ENCODE data around the gene METTL24. TPM values are rescaled to one million over a fixed set of nuclear protein-coding genes. Genes with fewer than 3 reads are reported as not detected.

The METTL24 gene
- total and polyA plus RNA-seq, 4 donors: 0.14 to 2.0 (median 0.91) TPM

GRCh38 chr6:110298411-110298810 lies 59.7 kb downstream of the METTL24 start (continued):
- TF ChIP-seq CTCF (IDR thresholded peaks at IDR 0.05; ENCODE audit: low read depth, low read length, missing input control): no peak
- no peak for TF ChIP-seq ZBTB33 (IDR thresholded peaks at IDR 0.05)
- TF ChIP-seq RAD21 (IDR thresholded peaks at IDR 0.05): no peak

DNA sequence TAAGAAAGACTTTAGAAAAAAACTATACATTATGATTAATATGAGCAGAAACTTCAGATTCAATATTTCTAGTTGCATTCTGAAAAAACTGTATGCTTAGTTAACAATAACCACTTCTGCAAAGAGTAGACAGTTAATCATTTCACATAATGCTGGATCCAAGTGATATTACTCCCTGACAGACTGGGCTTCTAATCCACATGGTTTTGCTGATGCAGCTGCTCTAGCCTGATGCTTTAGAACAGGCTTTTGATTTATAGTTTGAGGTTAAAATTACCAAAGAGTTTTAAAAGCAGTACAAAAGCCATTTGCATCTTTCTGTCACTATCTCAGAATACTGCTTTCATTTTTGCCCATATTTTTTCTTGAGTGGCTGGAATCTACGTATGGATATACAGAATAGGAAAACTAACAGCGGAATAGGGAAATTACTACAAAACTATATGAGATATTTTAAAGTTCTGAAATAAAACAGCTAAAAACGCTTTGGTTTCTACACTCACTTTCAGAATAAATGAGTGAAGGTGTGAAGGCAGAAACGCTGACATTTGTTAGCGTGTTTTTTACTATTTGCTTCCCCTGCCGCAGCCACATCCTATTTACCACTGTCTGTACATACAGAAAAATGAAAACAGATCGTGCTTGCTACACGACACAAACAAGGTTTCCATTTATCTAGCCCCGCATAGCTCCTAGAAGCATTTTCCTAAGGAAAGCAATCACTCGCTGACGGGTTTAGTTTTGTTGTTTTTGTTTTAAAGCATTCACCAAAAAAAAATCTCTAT lies 61.7 kb downstream of the METTL24 start:
- no peak for DNase-seq (ENCODE audit: low spot score)
- H3K27me3 ChIP-seq (ENCODE audit: control insufficient read depth in 4 of 4, insufficient read depth in 4 of 4, low read length in 3 of 4): no peaks in the 10 kb centered on the region
- WGBS: 80% methylated on average over 11 of the region's 11 CpGs
- H3K4me3 ChIP-seq (ENCODE audit: low read depth in 1 of 3, low read length in 3 of 3): no peak overlapping the region
- H3K4me1 ChIP-seq (ENCODE audit: control insufficient read depth in 4 of 4, insufficient read depth in 4 of 4, low read length in 3 of 4): no peaks in the 10 kb centered on the region
- no peaks in the 10 kb centered on the region for H3K9me3 ChIP-seq (ENCODE audit: control insufficient read depth in 4 of 4, low read length in 3 of 4)
- TF ChIP-seq ATF3 (IDR thresholded peaks at IDR 0.05) (no peak), TAF1 (conservative IDR thresholded peaks at IDR 0.05) (no peak), JUND (IDR thresholded peaks at IDR 0.05) (no peak), HNF4G (IDR thresholded peaks at IDR 0.05) (no peak), SP1 (IDR thresholded peaks at IDR 0.05) (no peak)
- no peaks in the 10 kb centered on the region for H3K36me3 ChIP-seq (ENCODE audit: control insufficient read depth in 4 of 4, insufficient read depth in 3 of 4, low read depth in 1 of 4, low read length in 3 of 4)
- no peak overlapping the region for H3K9ac ChIP-seq (ENCODE audit: low read depth in 1 of 2, low read length in 2 of 2)
- H3K27ac ChIP-seq (ENCODE audit: low read depth in 1 of 2, low read length in 2 of 2): no peak overlapping the region

DNA sequence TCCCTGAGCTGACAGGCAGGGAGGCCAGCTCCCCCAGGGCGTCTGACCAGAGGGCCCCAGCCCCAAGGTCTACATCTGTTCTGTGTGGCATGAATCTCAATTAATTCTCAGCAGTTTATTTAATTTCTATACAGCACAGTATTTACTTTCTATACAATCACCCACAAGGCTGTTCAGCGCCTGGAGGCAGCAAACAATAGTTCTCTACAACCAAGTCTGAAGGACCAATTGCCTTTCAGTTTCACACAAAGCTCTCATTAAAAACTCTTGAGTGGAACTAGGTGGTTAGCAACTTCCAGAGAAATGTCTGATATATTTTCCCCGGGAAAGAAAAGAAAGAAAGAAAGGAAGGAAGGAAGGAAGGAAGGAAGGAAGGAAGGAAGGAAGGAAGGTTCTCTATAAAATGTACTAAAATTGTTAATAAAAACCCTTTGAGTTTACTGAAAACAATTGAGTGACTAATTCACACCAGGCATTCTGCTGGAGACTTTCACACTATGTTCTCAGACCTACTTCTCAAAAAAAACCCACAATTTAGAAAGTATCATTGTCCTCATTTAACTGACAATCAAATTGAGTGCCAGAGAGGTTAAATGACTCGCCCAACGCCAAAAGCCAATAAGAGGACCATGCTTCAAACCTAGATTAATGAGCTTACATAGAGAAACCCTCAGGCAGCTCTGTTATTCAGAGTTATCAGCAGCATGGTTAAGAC lies 62.5 kb downstream of the METTL24 start:
- Histone ChIP-seq H3K9ac (ENCODE audit: low read depth in 1 of 2, low read length in 2 of 2) (no peak overlapping the region), H3K27ac (ENCODE audit: low read depth in 1 of 2, low read length in 2 of 2) (no peak overlapping the region), H3K4me3 (ENCODE audit: low read depth in 1 of 3, low read length in 3 of 3) (no peak overlapping the region), H3K9me3 (ENCODE audit: control insufficient read depth in 4 of 4, low read length in 3 of 4) (no peaks in the 10 kb centered on the region), H3K36me3 (ENCODE audit: control insufficient read depth in 4 of 4, insufficient read depth in 3 of 4, low read depth in 1 of 4, low read length in 3 of 4) (no peaks in the 10 kb centered on the region), H3K27me3 (ENCODE audit: control insufficient read depth in 4 of 4, insufficient read depth in 4 of 4, low read length in 3 of 4) (no peaks in the 10 kb centered on the region), H3K4me1 (ENCODE audit: control insufficient read depth in 4 of 4, insufficient read depth in 4 of 4, low read length in 3 of 4) (no peaks in the 10 kb centered on the region)
- 76% methylated on average over 5 of the region's 5 CpGs for WGBS
- DNase-seq (ENCODE audit: low spot score): no peak
- TF ChIP-seq YY1 (IDR thresholded peaks at IDR 0.05): no peak
- TF ChIP-seq SP1 (IDR thresholded peaks at IDR 0.05): no peak
- no peak for TF ChIP-seq MAX (IDR thresholded peaks at IDR 0.05)
- TF ChIP-seq JUND (IDR thresholded peaks at IDR 0.05): no peak
- no peak for TF ChIP-seq HNF4A (conservative IDR thresholded peaks at IDR 0.05)
- TF ChIP-seq ZBTB33 (IDR thresholded peaks at IDR 0.05): no peak
- no peak for TF ChIP-seq EGR1 (IDR thresholded peaks at IDR 0.05; ENCODE audit: low read depth in 2 of 2)
- no peak for TF ChIP-seq TAF1 (conservative IDR thresholded peaks at IDR 0.05)
- no peak for TF ChIP-seq HNF4G (IDR thresholded peaks at IDR 0.05)
- TF ChIP-seq, protein P1, sequence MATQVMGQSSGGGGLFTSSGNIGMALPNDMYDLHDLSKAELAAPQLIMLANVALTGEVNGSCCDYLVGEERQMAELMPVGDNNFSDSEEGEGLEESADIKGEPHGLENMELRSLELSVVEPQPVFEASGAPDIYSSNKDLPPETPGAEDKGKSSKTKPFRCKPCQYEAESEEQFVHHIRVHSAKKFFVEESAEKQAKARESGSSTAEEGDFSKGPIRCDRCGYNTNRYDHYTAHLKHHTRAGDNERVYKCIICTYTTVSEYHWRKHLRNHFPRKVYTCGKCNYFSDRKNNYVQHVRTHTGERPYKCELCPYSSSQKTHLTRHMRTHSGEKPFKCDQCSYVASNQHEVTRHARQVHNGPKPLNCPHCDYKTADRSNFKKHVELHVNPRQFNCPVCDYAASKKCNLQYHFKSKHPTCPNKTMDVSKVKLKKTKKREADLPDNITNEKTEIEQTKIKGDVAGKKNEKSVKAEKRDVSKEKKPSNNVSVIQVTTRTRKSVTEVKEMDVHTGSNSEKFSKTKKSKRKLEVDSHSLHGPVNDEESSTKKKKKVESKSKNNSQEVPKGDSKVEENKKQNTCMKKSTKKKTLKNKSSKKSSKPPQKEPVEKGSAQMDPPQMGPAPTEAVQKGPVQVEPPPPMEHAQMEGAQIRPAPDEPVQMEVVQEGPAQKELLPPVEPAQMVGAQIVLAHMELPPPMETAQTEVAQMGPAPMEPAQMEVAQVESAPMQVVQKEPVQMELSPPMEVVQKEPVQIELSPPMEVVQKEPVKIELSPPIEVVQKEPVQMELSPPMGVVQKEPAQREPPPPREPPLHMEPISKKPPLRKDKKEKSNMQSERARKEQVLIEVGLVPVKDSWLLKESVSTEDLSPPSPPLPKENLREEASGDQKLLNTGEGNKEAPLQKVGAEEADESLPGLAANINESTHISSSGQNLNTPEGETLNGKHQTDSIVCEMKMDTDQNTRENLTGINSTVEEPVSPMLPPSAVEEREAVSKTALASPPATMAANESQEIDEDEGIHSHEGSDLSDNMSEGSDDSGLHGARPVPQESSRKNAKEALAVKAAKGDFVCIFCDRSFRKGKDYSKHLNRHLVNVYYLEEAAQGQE (IDR thresholded peaks at IDR 0.05): no peak
- TF ChIP-seq NR2F2 (IDR thresholded peaks at IDR 0.05): no peak
- TF ChIP-seq ATF3 (IDR thresholded peaks at IDR 0.05): no peak
- no peak for TF ChIP-seq GABPA (IDR thresholded peaks at IDR 0.05 in 1 of 2, conservative IDR thresholded peaks at IDR 0.05 in 1 of 2)
- no peak for TF ChIP-seq FOXA2 (IDR thresholded peaks at IDR 0.05)
- no peak for TF ChIP-seq RXRA (IDR thresholded peaks at IDR 0.05)
